Activated CD4-positive, CD25-positive, alpha-beta regulatory T cell treated with anti-CD3 and anti-CD28 coated beads, Interleukin-2, amount 50 U/mL, for 24 hours (primary cell): ENCODE measurements around the gene CD19.
"Not testable (repeated sequence)": the region's sequence is repeated elsewhere in the genome, so short reads cannot be mapped to it uniquely, and the experiment has no call there.

Experiments
- ATAC-seq, 2 donors: fragments of 150-1000 bp; cut with Tn5 transposase; one replicate each; pipeline ENCODE4 v1.10.0; 2021; ENCODE audit warnings: mild to moderate bottlenecking in 1 of 2, moderate library complexity in 1 of 2

The CD19 gene

GRCh38 chr16:28937222-28937876 lies 5.6 kb downstream of the CD19 start:
- ATAC-seq = no peak

GRCh38 chr16:28938721-28939120 lies 7.0 kb downstream of the CD19 start:
- no peak for ATAC-seq

GRCh38 chr16:28939825-28940224 lies 8.1 kb downstream of the CD19 start:
- ATAC-seq = not testable (repeated sequence)

GRCh38 chr16:28943281-28943680 lies 11.5 kb downstream of the CD19 start:
- ATAC-seq = no peak

GRCh38 chr16:28946681-28947080 lies 14.9 kb downstream of the CD19 start:
- ATAC-seq = no peak

GRCh38 chr16:28950648-28951409 lies 19.1 kb downstream of the CD19 start, which contains the start of gene NFATC2IP:
Gene NFATC2IP (plus strand): TSS chr16:28950937. CDS start chr16:28951012, 75 bp downstream.
- peak; percentile 98 for ATAC-seq

GRCh38 chr16:28951410-28951943 lies 19.7 kb downstream of the CD19 start:
- no peak for ATAC-seq

- ATAC-seq = no peak
Observed at GRCh38 chr16:28958216-28958615, 26.4 kb downstream of the CD19 start.

- ATAC-seq = no peak
Observed at GRCh38 chr16:28958836-28959235, 27.1 kb downstream of the CD19 start.

GRCh38 chr16:28964072-28964471 lies 32.3 kb downstream of the CD19 start:
- no peak for ATAC-seq

GRCh38 chr16:28964496-28964895 lies 32.7 kb downstream of the CD19 start:
- no peak for ATAC-seq

- no peak for ATAC-seq
Observed at GRCh38 chr16:28967156-28967555, 35.4 kb downstream of the CD19 start.

GRCh38 chr16:28969696-28970095 lies 37.9 kb downstream of the CD19 start:
- ATAC-seq = not testable (repeated sequence)

GRCh38 chr16:28974007-28974436 lies 42.3 kb downstream of the CD19 start:
- peak; percentile 5 to 8 for ATAC-seq

- ATAC-seq = peak; percentile 95 to 96
Observed at GRCh38 chr16:28974437-28975157, 42.8 kb downstream of the CD19 start, which contains the start of gene SPNS1. Gene SPNS1 (plus strand): TSS chr16:28974778. CDS start chr16:28975152, 374 bp downstream.

- no peak for ATAC-seq
Observed at GRCh38 chr16:28975158-28975599, 43.4 kb downstream of the CD19 start.

- ATAC-seq = no peak
Observed at GRCh38 chr16:28977703-28978662, 46.2 kb downstream of the CD19 start.

GRCh38 chr16:28980330-28980729 lies 48.6 kb downstream of the CD19 start:
- ATAC-seq = not testable (repeated sequence)

- no peak for ATAC-seq
Observed at GRCh38 chr16:28980929-28981328, 49.2 kb downstream of the CD19 start.

GRCh38 chr16:28981517-28981916 lies 49.7 kb downstream of the CD19 start:
- no peak for ATAC-seq

- ATAC-seq = no peak
Observed at GRCh38 chr16:28982418-28982817, 50.6 kb downstream of the CD19 start.

GRCh38 chr16:28982949-28983348 lies 51.2 kb downstream of the CD19 start:
- ATAC-seq = no peak
